Endothelial cell of umbilical vein (primary cell): ENCODE measurements around the gene DMTF1. TPM values are rescaled to one million over a fixed set of nuclear protein-coding genes. Genes with fewer than 3 reads are reported as not detected.

Experiments used
- BruUV-seq: library from RNA; stranded (reverse); fragments of 400-500 nt; replicated peaks from 2 replicates; lab custom pipeline; 2021; lab: Mats Ljungman, UMichigan
- CTCF ChIA-PET: fragments of 300-600, 350-600 bp; sonication (Branson Sonifier 250); formaldehyde crosslinking; loops from one replicate; lab custom pipeline; 2021; ENCODE audit warnings: antibody characterized with exemption, inconsistent platforms; lab: Charles Lee
- POLR2A ChIA-PET: fragments of 300-600, 350-600 bp; sonication (Branson Sonifier 250); formaldehyde crosslinking; loops from one replicate; lab custom pipeline; 2021; ENCODE audit warnings: antibody characterized with exemption, inconsistent platforms; lab: Charles Lee
- DNase-seq: peaks from one replicate; pipeline ENCODE4 v3.0.0-alpha.2; 2011; ENCODE audit warnings: low read depth, low spot score
- FAIRE-seq: peaks from 2 replicates; lab custom pipeline; 2011; peaks lifted over from hg19 to GRCh38; lab: Jason Lieb, UNC
- H2AFZ ChIP-seq: 2 replicates; pipeline ENCODE4 v1.6.0; 2012; ENCODE audit warnings: low read depth, low read length, control low read depth, inconsistent platforms
- H3K27ac ChIP-seq: 2 replicates; pipeline ENCODE4 v1.5.1; 2011; ENCODE audit warnings: low read depth, mild to moderate bottlenecking, control low read depth, low read length, moderate library complexity; ENCODE audit not compliant: insufficient read depth
- H3K27me3 ChIP-seq, 2 experiments: 2 replicates each; pipeline versions ENCODE4 v1.6.0 to v1.6.1; 2011; ENCODE audit warnings: low read length in 2 of 2, mixed read lengths in 1 of 2; ENCODE audit not compliant: control insufficient read depth in 2 of 2, insufficient read depth in 2 of 2
- H3K36me3 ChIP-seq, 2 experiments: 2 replicates in 1 of 2; 3 replicates in 1 of 2; pipeline ENCODE4 v1.5.1; 2011; ENCODE audit warnings: low read length in 2 of 2, mild to moderate bottlenecking in 1 of 2, moderate library complexity in 1 of 2; ENCODE audit not compliant: control insufficient read depth in 2 of 2, insufficient read depth in 2 of 2; ENCODE audit errors: extremely low read depth in 1 of 2
- H3K4me1 ChIP-seq: 3 replicates; pipeline ENCODE4 v1.5.1; 2011; ENCODE audit warnings: mild to moderate bottlenecking, low read length; ENCODE audit not compliant: control insufficient read depth, insufficient read depth; ENCODE audit errors: extremely low read depth
- H3K4me2 ChIP-seq: 2 replicates; pipeline ENCODE4 v1.6.1; 2011; ENCODE audit warnings: low read length, control low read depth, mixed read lengths; ENCODE audit not compliant: insufficient read depth
- H3K4me3 ChIP-seq, 3 experiments: fragments of 200-600 bp in 1 of 3; sonication (generic), shearing (Covaris generic) in 1 of 3; replicated peaks in 1 of 3; 2 replicates each; pipeline ENCODE4 v1.5.1; 2011 to 2016; ENCODE audit warnings: control low read depth in 3 of 3, low read length in 3 of 3, mild to moderate bottlenecking in 2 of 3, inconsistent platforms in 1 of 3, low read depth in 1 of 3, moderate library complexity in 1 of 3; ENCODE audit not compliant: insufficient read depth in 1 of 3
- H3K79me2 ChIP-seq: 2 replicates; pipeline ENCODE4 v1.6.0; 2012; ENCODE audit warnings: low read length, inconsistent platforms; ENCODE audit not compliant: control insufficient read depth, insufficient read depth
- H3K9ac ChIP-seq: replicated peaks from 2 replicates; pipeline ENCODE3; 2011; ENCODE audit warnings: low read length, control low read depth; ENCODE audit not compliant: insufficient read depth; ENCODE audit errors: extremely low read depth
- H3K9me1 ChIP-seq: replicated peaks from 3 replicates; pipeline ENCODE4 v1.6.0; 2011; ENCODE audit warnings: mild to moderate bottlenecking, low read length; ENCODE audit not compliant: control insufficient read depth, insufficient read depth; ENCODE audit errors: extremely low read depth
- H3K9me3 ChIP-seq: replicated peaks from 2 replicates; pipeline ENCODE4 v1.5.1; 2012; ENCODE audit warnings: low read length, inconsistent platforms; ENCODE audit not compliant: control insufficient read depth, insufficient read depth
- H4K20me1 ChIP-seq: replicated peaks from 2 replicates; pipeline ENCODE3; 2011; ENCODE audit warnings: mild to moderate bottlenecking, low read length; ENCODE audit not compliant: control insufficient read depth, insufficient read depth; ENCODE audit errors: extremely low read depth
- EZH2 ChIP-seq: IDR thresholded peaks from 2 replicates; pipeline ENCODE4 v1.6.1; 2012; ENCODE audit warnings: borderline replicate concordance, low read depth, mild to moderate bottlenecking, moderate library complexity, low read length, inconsistent platforms; ENCODE audit not compliant: severe bottlenecking
- FOS ChIP-seq: IDR thresholded peaks from 2 replicates; pipeline ENCODE4 v1.6.1; 2011; ENCODE audit warnings: mild to moderate bottlenecking, low read length, moderate library complexity, borderline replicate concordance; ENCODE audit not compliant: insufficient read depth
- GATA2 ChIP-seq: IDR thresholded peaks from 2 replicates; pipeline ENCODE4 v1.7.0; 2011; ENCODE audit warnings: low read depth, mild to moderate bottlenecking, moderate library complexity, mixed read lengths, low read length; ENCODE audit not compliant: insufficient read length, insufficient read depth
- JUN ChIP-seq: IDR thresholded peaks from 2 replicates; pipeline ENCODE4 v1.6.1; 2011; ENCODE audit warnings: borderline replicate concordance, low read depth; ENCODE audit not compliant: insufficient read length, insufficient read depth
- MYC ChIP-seq: IDR thresholded peaks from one replicate; pipeline ENCODE4 v1.6.1; 2011; ENCODE audit warnings: mild to moderate bottlenecking, low read depth, low read length
- POLR2A ChIP-seq: IDR thresholded peaks from 2 replicates; pipeline ENCODE4 v1.6.1; 2012; ENCODE audit warnings: low read depth, mild to moderate bottlenecking, control low read depth, low read length
- POLR2AphosphoS5 ChIP-seq: IDR thresholded peaks from 2 replicates; pipeline ENCODE4 v1.6.1; 2012; ENCODE audit warnings: low read depth, mild to moderate bottlenecking, control low read depth, low read length, moderate library complexity; ENCODE audit not compliant: insufficient read depth
- dilution Hi-C: fragments of 300-500 bp; cut with MboI; formaldehyde crosslinking; loops from one replicate; pipeline ENCODE4 v1.15.0; 2019; ENCODE audit warnings: low sequenced_read_pairs; ENCODE audit not compliant: extremely low pct_ligation_motif_present
- intact Hi-C: fragments of 100-400 bp; cut with micrococcal nuclease; formaldehyde crosslinking; loops from one replicate; pipeline ENCODE4 v1.10.0; 2022
- polyA plus RNA-seq, 4 experiments: library from polyadenylated mRNA; depleted of rRNA in 3 of 4; stranded (reverse) in 3 of 4; unstranded in 1 of 4; fragments of >200 nt; gene quantifications; 2 replicates each; pipeline versions ENCODE4 v1.2.1 to v1.2.3, GENCODE V29; 2011 to 2012; ENCODE audit warnings: missing spikeins in 1 of 4
- total RNA-seq: library from RNA; stranded (reverse); gene quantifications from 2 replicates; pipeline ENCODE4 v1.2.3, GENCODE V29; 2021
- TF ChIP-seq, protein P1 (sequence below): IDR thresholded peaks from 2 replicates; pipeline ENCODE4 v1.6.1; 2011; ENCODE audit not compliant: insufficient read depth, insufficient read length

The DMTF1 gene
- total and polyA plus RNA-seq, 2 donors (not counting 3 experiments of a cell fraction or from before 2014, with no cell fraction given): 78.5 to 100.0 TPM

DNA sequence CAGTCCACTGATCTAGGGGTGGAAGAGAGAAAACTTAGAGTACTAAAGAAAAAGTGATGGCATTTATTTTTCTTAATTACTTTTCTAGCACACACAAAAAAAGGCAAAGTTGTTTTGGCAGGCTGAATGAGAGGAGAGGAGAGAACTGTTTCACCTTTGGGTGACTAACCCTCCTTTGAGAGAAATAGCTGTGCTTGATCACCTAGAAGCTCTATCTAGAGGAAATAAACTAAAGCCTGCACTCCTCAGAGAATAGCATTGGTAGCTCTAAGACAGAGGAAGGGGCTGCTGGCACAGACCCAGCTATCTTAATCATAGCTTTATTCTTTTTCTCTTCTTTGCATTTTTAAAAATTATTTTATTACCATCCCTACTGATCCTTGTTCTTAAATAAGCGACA is 61.0 kb downstream of the DMTF1 start:
- Histone ChIP-seq H3K4me3 (no peak overlapping the region), H3K4me2 (no peak overlapping the region), H3K79me2 (peaks cover 54% of the 10 kb centered on the region), H3K27me3 (no peaks in the 10 kb centered on the region), H3K9me3 (no peaks in the 10 kb centered on the region), H3K9ac (no peak overlapping the region), H3K9me1 (no peaks in the 10 kb centered on the region), H3K36me3 (no peaks in the 10 kb centered on the region), H3K27ac (no peak overlapping the region), H3K4me1 (peaks cover 4% of the 10 kb centered on the region), H2AFZ (no peak overlapping the region), H4K20me1 (no peaks in the 10 kb centered on the region)
- no peak for TF ChIP-seq EZH2
- TF ChIP-seq MYC: no peak
- no peak for TF ChIP-seq POLR2A
- TF ChIP-seq JUN: no peak
- TF ChIP-seq FOS: no peak
- TF ChIP-seq POLR2AphosphoS5: no peak
- TF ChIP-seq GATA2: no peak
- DNase-seq: no peak
- dilution Hi-C loops: no loop called here
- intact Hi-C loops: no loop called here
- CTCF ChIA-PET: interaction anchor here (1.3 kb wide), 1 partner anchor 22 kb away, joined by 3 read pairs; no protein-coding TSS in a partner anchor
- no TSS peak for BruUV-seq
- POLR2A ChIA-PET: no interaction called here
- FAIRE-seq: no peak

- FAIRE-seq (no peak), DNase-seq (no peak)
- H3K27me3 ChIP-seq: no peaks in the 10 kb centered on the region
- ChIA-PET POLR2A (no interaction called here), CTCF (interaction anchor here (1.3 kb wide), 1 partner anchor 22 kb away, joined by 3 read pairs; no protein-coding TSS in a partner anchor)
- H3K9me1 ChIP-seq: no peaks in the 10 kb centered on the region
- H3K27ac ChIP-seq: no peak overlapping the region
- TF ChIP-seq MYC (no peak), JUN (no peak), GATA2 (no peak)
- TF ChIP-seq, protein P1, sequence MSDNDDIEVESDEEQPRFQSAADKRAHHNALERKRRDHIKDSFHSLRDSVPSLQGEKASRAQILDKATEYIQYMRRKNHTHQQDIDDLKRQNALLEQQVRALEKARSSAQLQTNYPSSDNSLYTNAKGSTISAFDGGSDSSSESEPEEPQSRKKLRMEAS: no peak
- intact Hi-C loops: no loop called here
- H3K79me2 ChIP-seq: peaks cover 52% of the 10 kb centered on the region
- no peaks in the 10 kb centered on the region for H3K9me3 ChIP-seq
- no peak overlapping the region for H3K4me3 ChIP-seq
- dilution Hi-C loops: no loop called here
- H2AFZ ChIP-seq: no peak overlapping the region
- H4K20me1 ChIP-seq: no peaks in the 10 kb centered on the region
- no peak overlapping the region for H3K9ac ChIP-seq
- H3K36me3 ChIP-seq: no peaks in the 10 kb centered on the region
- H3K4me2 ChIP-seq: no peak overlapping the region
- H3K4me1 ChIP-seq: peaks cover 10% of the 10 kb centered on the region
- BruUV-seq: no TSS peak
Observed at GRCh38 chr7:87213811-87214210, 61.6 kb downstream of the DMTF1 start.
